ENCODE data around the gene PHOSPHO1. TPM values are rescaled to one million over a fixed set of nuclear protein-coding genes. Genes with fewer than 3 reads are reported as not detected.

The PHOSPHO1 gene
- total RNA-seq, 4 donors from 2014 or later: 0.34 to 0.36 TPM; not detected in 2

- no peak within 1 kb of the TSS for H3K4me3 ChIP-seq (ENCODE audit: low read depth, poor library complexity, severe bottlenecking)
- DNase-seq (ENCODE audit: low spot score in 2 of 2): no peak
- 36 to 39% methylated on average over 21 to 22 of the region's 22 CpGs for WGBS, 2 donors
- intact Hi-C loops (cut with DNase I; ENCODE audit: low total_unique reads): no loop called here
- TF ChIP-seq CTCF (IDR thresholded peaks at IDR 0.05) (no peak), POLR2A (IDR thresholded peaks at IDR 0.05) (no peak)
These were observed 20.2 kb downstream of the PHOSPHO1 start, which contains the start of the genes ABI3 and GNGT2 for GRCh38 chr17:49210158-49211029. Gene ABI3, plus strand, starts transcription at chr17:49210707. Its CDS starts 18 bp downstream, at chr17:49210725. Gene GNGT2, minus strand, starts transcription at chr17:49210574. Its CDS starts 3,152 bp downstream, at chr17:49207422.

GRCh38 chr17:49209061-49209571 lies 21.5 kb downstream of the PHOSPHO1 start:
- 89 to 91% methylated on average over 10 of the region's 10 CpGs for WGBS, 2 donors
- no peak overlapping the region for H3K4me3 ChIP-seq (ENCODE audit: low read depth, poor library complexity, severe bottlenecking)
- TF ChIP-seq POLR2A (IDR thresholded peaks at IDR 0.05): no peak
- no peak for TF ChIP-seq CTCF (IDR thresholded peaks at IDR 0.05)
- intact Hi-C loops (cut with DNase I; ENCODE audit: low total_unique reads): no loop called here
- DNase-seq (ENCODE audit: low spot score in 2 of 2): no peak

- TF ChIP-seq POLR2A (IDR thresholded peaks at IDR 0.05): no peak
- TF ChIP-seq CTCF (IDR thresholded peaks at IDR 0.05): no peak
- 100% methylated on average over 2 of the region's 2 CpGs for WGBS, 2 donors
- H3K4me3 ChIP-seq (ENCODE audit: low read depth, poor library complexity, severe bottlenecking): no peak overlapping the region
- intact Hi-C loops (cut with DNase I; ENCODE audit: low total_unique reads): no loop called here
- no peak for DNase-seq (ENCODE audit: low spot score in 2 of 2)
These were observed 26.1 kb downstream of the PHOSPHO1 start for GRCh38 chr17:49204516-49204915.

GRCh38 chr17:49203796-49204195 lies 26.8 kb downstream of the PHOSPHO1 start:
- H3K4me3 ChIP-seq (ENCODE audit: low read depth, poor library complexity, severe bottlenecking): no peak overlapping the region
- no peak for DNase-seq (ENCODE audit: low spot score in 2 of 2)
- 81 to 84% methylated on average over 2 of the region's 2 CpGs for WGBS, 2 donors
- intact Hi-C loops (cut with DNase I; ENCODE audit: low total_unique reads): no loop called here
- TF ChIP-seq CTCF (IDR thresholded peaks at IDR 0.05) (no peak), POLR2A (IDR thresholded peaks at IDR 0.05) (no peak)

- WGBS, 2 donors: 77 to 79% methylated on average over 8 of the region's 8 CpGs
- no peak for DNase-seq (ENCODE audit: low spot score in 2 of 2)
- H3K4me3 ChIP-seq (ENCODE audit: low read depth, poor library complexity, severe bottlenecking): no peak overlapping the region
- intact Hi-C loops (cut with DNase I; ENCODE audit: low total_unique reads): no loop called here
- TF ChIP-seq POLR2A (IDR thresholded peaks at IDR 0.05): no peak
- no peak for TF ChIP-seq CTCF (IDR thresholded peaks at IDR 0.05)
These were observed 29.1 kb downstream of the PHOSPHO1 start for GRCh38 chr17:49201481-49201927.

Measured in lower leg skin (tissue), 4 donors.